MG63 (cell line): ENCODE data around the gene CABCOCO1. TPM values are rescaled to one million over a fixed set of nuclear protein-coding genes. Genes with fewer than 3 reads are reported as not detected.

Experiments used
- DNase-seq: peaks from one replicate; pipeline ENCODE4 v3.0.0-alpha.2; 2020
- H3K27me3 ChIP-seq: fragments of 250-450 bp; sonication (Bioruptor Pico); 2 replicates; pipeline ENCODE4 v1.5.1; 2020; ENCODE audit warnings: mild to moderate bottlenecking, moderate library complexity
- H3K36me3 ChIP-seq: fragments of 250-450 bp; sonication (Bioruptor Pico); 2 replicates; pipeline ENCODE4 v1.5.1; 2020; ENCODE audit warnings: mild to moderate bottlenecking, moderate library complexity
- H3K4me3 ChIP-seq: fragments of 250-450 bp; sonication (Bioruptor Pico); 2 replicates; pipeline ENCODE4 v1.5.1; 2020; ENCODE audit warnings: mild to moderate bottlenecking, moderate library complexity
- H3K9me3 ChIP-seq: fragments of 250-450 bp; sonication (Bioruptor Pico); 2 replicates; pipeline ENCODE4 v1.5.1; 2020; ENCODE audit warnings: mild to moderate bottlenecking, moderate library complexity
- total RNA-seq: library from RNA; depleted of rRNA; stranded (reverse); fragments of >200 nt; shearing (Covaris generic); gene quantifications from 2 replicates; pipeline ENCODE4 v1.2.3, GENCODE V29; 2014; ENCODE audit warnings: low replicate concordance; rRNA removed

Gene CABCOCO1, protein sequence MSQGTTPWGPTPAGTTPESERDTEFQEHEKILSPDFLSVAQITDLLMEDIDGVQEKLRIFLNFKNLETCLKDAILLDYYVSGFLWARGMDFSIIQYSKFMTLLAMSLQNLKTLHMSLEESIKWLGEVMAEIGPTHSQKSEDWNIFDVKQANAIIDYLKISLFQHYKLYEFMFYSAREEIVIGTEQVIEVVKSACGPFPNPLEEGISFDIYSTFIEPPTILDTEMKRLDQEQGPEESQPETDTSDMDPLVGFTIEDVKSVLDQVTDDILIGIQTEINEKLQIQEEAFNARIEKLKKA
- 0.59 and 3.1 TPM in 2 replicates for total RNA-seq

DNA sequence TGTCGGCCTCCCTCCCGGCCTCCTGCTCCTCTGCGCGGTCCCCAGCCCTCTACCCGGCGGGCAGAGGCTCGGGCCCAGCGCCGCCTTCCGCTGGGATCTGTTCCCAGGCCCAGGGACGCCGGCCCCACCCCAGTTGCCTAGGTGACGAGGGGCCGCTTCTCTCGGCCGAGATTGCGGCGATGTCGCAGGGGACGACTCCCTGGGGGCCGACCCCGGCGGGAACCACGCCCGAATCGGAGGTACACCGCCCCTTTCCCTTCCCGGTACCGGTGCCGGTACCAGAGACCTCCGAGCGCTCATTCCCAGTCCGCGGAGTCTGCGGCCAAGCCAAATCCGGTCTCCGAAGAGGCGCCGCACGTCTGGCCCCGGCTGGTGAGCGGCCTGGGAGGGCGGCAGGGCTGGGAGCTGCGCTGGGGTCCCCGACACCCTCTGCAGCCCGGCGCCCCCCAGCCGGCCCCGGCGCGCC, at the start of gene CABCOCO1:
Gene CABCOCO1, plus strand, starts transcription at position 136 of the 466 bp plus-strand sequence. Its CDS starts 44 bp downstream, at position 180.
- DNase-seq: peak; percentile 83
- Histone ChIP-seq H3K27me3 (no peaks in the 10 kb centered on the region), H3K36me3 (no peaks in the 10 kb centered on the region), H3K9me3 (no peaks in the 10 kb centered on the region), H3K4me3 (peak within 1 kb of the TSS; percentile 53)

DNA sequence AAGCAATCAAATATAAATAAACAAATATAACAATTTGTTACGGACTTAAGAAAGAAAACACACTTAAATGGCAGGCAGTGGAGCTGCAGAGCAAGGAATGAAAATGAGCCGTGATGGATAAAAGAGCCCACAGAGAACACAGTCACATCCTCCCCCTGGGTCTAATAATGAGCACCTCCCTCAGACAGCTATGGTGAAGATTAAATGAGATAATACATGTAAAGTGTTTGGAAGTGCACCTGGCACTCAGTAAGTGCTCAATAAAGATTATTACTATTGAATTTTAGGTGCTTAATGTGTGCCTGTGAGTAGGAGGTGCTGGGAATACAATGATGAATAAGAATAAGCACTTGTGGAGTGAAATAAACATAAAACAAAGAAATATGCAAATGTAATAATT, 49.1 kb upstream of the CABCOCO1 start:
- DNase-seq: no peak
- Histone ChIP-seq H3K36me3 (no peaks in the 10 kb centered on the region), H3K9me3 (no peaks in the 10 kb centered on the region)

GRCh38 chr10:61616611-61617010, 46.1 kb upstream of the CABCOCO1 start:
- no peaks in the 10 kb centered on the region for H3K9me3 ChIP-seq
- no peaks in the 10 kb centered on the region for H3K36me3 ChIP-seq
- no peak for DNase-seq
- no peak overlapping the region for H3K4me3 ChIP-seq
- no peaks in the 10 kb centered on the region for H3K27me3 ChIP-seq

More for the DNA sequence above, 49.1 kb upstream of the CABCOCO1 start:
- Histone ChIP-seq H3K4me3 (no peak overlapping the region), H3K27me3 (no peaks in the 10 kb centered on the region)

GRCh38 chr10:61617180-61617579, 45.5 kb upstream of the CABCOCO1 start:
- no peaks in the 10 kb centered on the region for H3K9me3 ChIP-seq
- no peak for DNase-seq
- no peaks in the 10 kb centered on the region for H3K36me3 ChIP-seq
- no peak overlapping the region for H3K4me3 ChIP-seq
- H3K27me3 ChIP-seq: no peaks in the 10 kb centered on the region

DNA sequence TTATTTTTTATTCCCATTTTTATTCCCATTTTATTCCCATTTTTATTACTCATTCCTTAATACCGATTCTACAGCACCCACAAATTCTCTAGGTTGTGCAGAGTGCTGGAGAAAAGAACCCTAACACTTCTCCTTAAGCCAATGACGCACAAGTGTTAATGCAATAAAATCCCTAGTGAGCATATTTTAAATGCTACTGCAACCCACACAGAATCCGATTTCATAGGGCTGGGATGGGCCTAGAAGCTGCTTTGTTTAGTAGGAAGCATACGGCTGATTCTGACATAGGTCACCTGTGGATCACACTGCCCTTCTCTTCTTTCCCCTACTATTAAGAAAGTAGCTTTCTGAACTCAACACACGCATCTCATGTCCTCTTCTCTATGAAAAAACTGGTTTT, 45.1 kb upstream of the CABCOCO1 start:
- H3K4me3 ChIP-seq: no peak overlapping the region
- no peaks in the 10 kb centered on the region for H3K9me3 ChIP-seq

DNA sequence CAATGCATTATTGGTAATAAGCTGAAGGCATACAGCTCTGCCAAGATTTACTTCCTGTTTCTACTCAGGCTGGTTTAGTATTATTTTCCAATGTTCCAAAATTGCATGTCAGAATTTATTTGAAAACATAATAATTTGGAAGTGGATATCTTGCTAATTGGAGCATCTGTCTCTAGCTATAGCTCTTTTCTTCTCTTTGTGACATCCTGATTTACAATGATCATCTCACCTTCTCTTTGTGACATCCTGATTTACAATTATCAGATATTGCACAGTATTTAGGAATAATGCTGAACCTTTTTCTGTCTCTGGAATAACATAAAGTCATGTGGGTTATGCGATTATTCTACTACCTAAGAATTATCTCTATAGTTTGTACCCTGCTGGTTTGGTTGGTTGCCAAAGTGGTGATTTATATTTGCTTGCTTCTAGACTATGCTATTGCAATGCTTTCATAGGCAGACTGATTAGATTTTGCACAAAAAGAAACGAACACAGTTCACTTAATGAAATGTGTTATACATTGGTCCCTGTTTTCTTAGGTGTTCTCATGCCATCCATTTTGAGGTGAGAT, 44.3 kb upstream of the CABCOCO1 start:
- H3K9me3 ChIP-seq: no peaks in the 10 kb centered on the region
- H3K27me3 ChIP-seq: no peaks in the 10 kb centered on the region
- no peak for DNase-seq
- H3K36me3 ChIP-seq: no peaks in the 10 kb centered on the region
- H3K4me3 ChIP-seq: no peak overlapping the region

More for the DNA sequence above, 45.1 kb upstream of the CABCOCO1 start:
- no peak for DNase-seq
- Histone ChIP-seq H3K36me3 (no peaks in the 10 kb centered on the region), H3K27me3 (no peaks in the 10 kb centered on the region)

- no peaks in the 10 kb centered on the region for H3K9me3 ChIP-seq
- H3K27me3 ChIP-seq: no peaks in the 10 kb centered on the region
- H3K36me3 ChIP-seq: no peaks in the 10 kb centered on the region
- DNase-seq: no peak
- no peak overlapping the region for H3K4me3 ChIP-seq
These were observed 42.2 kb upstream of the CABCOCO1 start for GRCh38 chr10:61620506-61620905.

GRCh38 chr10:61621605-61622051, 41.1 kb upstream of the CABCOCO1 start:
- Histone ChIP-seq H3K4me3 (no peak overlapping the region), H3K9me3 (no peaks in the 10 kb centered on the region), H3K27me3 (no peaks in the 10 kb centered on the region), H3K36me3 (no peaks in the 10 kb centered on the region)
- no peak for DNase-seq

- no peaks in the 10 kb centered on the region for H3K9me3 ChIP-seq
- no peak for DNase-seq
- H3K27me3 ChIP-seq: no peaks in the 10 kb centered on the region
- no peak overlapping the region for H3K4me3 ChIP-seq
- no peaks in the 10 kb centered on the region for H3K36me3 ChIP-seq
These were observed 39.6 kb upstream of the CABCOCO1 start for GRCh38 chr10:61623161-61623560.

GRCh38 chr10:61626209-61626608, 36.5 kb upstream of the CABCOCO1 start:
- Histone ChIP-seq H3K4me3 (no peak overlapping the region), H3K9me3 (no peaks in the 10 kb centered on the region), H3K27me3 (no peaks in the 10 kb centered on the region), H3K36me3 (no peaks in the 10 kb centered on the region)
- no peak for DNase-seq

- H3K4me3 ChIP-seq: no peak overlapping the region
- DNase-seq: no peak
- H3K27me3 ChIP-seq: no peaks in the 10 kb centered on the region
- H3K36me3 ChIP-seq: no peaks in the 10 kb centered on the region
- no peaks in the 10 kb centered on the region for H3K9me3 ChIP-seq
These were observed 35.5 kb upstream of the CABCOCO1 start for GRCh38 chr10:61627266-61627665.

- DNase-seq: no peak
- Histone ChIP-seq H3K4me3 (no peak overlapping the region), H3K9me3 (no peaks in the 10 kb centered on the region), H3K36me3 (no peaks in the 10 kb centered on the region), H3K27me3 (no peaks in the 10 kb centered on the region)
These were observed 34.4 kb upstream of the CABCOCO1 start for GRCh38 chr10:61628151-61628874.

GRCh38 chr10:61628875-61629513, 33.7 kb upstream of the CABCOCO1 start:
- Histone ChIP-seq H3K27me3 (no peaks in the 10 kb centered on the region), H3K9me3 (no peaks in the 10 kb centered on the region), H3K4me3 (no peak overlapping the region), H3K36me3 (no peaks in the 10 kb centered on the region)
- peak; percentile 62 for DNase-seq

DNA sequence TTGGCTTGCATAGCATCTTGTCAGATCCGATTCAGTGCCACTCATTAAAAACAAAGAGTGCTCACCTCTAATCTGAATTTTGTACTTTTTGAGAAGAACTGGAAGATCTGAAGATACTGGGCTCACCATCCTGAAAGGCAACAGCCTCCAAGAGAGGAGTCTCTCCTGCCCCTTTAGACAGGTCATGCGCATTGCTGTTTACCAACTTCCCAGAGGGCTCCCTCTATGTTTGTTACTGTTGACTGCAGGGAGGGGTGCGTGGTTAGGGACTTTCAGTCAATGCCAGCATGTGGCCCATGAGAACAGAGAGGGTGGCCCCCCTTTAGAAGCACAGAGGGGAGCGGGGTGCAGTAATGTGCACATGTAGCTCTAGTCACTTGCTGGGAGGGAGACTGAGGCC, 33.2 kb upstream of the CABCOCO1 start:
- Histone ChIP-seq H3K4me3 (no peak overlapping the region), H3K27me3 (no peaks in the 10 kb centered on the region)

DNA sequence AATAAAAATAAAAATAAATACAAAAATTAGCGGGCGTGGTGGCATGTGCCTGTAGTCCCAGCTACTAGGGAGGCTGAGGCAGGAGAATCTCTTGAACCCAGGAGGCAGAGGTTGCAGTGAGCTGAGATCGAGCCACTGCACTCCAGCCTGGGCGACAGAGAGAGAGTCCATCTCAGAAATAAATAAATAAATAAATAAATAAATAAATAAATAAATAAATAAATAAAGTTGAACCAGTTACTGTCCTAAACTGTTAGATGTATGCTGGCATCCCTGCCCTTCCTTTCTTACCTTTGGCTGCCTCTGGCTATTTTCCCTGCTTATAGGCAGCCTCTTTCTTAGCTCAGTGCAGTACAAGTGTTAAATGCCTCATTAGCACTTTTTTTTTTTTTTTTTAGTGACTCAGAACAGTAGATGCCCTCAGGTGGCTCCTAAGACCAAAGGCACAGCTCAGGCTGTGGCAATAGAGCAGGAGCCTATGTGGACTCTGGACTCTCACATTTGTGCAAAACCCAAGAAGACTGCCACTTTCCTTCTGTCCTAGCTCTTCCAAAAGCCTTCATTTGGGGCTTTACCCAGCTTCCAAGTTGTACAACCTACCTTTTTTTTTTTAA, 30.6 kb upstream of the CABCOCO1 start:
- Histone ChIP-seq H3K27me3 (no peaks in the 10 kb centered on the region), H3K36me3 (no peaks in the 10 kb centered on the region), H3K4me3 (no peak overlapping the region), H3K9me3 (no peaks in the 10 kb centered on the region)
- no peak for DNase-seq

More for the DNA sequence above, 33.2 kb upstream of the CABCOCO1 start:
- Histone ChIP-seq H3K36me3 (no peaks in the 10 kb centered on the region), H3K9me3 (no peaks in the 10 kb centered on the region)
- DNase-seq: no peak

- no peaks in the 10 kb centered on the region for H3K9me3 ChIP-seq
- no peaks in the 10 kb centered on the region for H3K27me3 ChIP-seq
- H3K4me3 ChIP-seq: no peak overlapping the region
- DNase-seq: no peak
- no peaks in the 10 kb centered on the region for H3K36me3 ChIP-seq
These were observed 29.1 kb upstream of the CABCOCO1 start for GRCh38 chr10:61633665-61634064.
